ENCODE results near the gene CHN2.

The CHN2 gene

GRCh38 chr7:29479301-29480200 lies 285.0 kb downstream of the CHN2 start:
- DNase-seq, result no peak

GRCh38 chr7:29480451-29480850 lies 285.9 kb downstream of the CHN2 start:
- no peak for DNase-seq

- no peak for DNase-seq
Measured at GRCh38 chr7:29480934-29481651, 286.5 kb downstream of the CHN2 start.

- no peak for DNase-seq
Measured at GRCh38 chr7:29482056-29482455, 287.5 kb downstream of the CHN2 start.

- DNase-seq, result no peak
Measured at GRCh38 chr7:29483219-29484104, 288.9 kb downstream of the CHN2 start.

- DNase-seq, result no peak
Measured at GRCh38 chr7:29484280-29484679, 289.7 kb downstream of the CHN2 start.

- no peak for DNase-seq
Measured at GRCh38 chr7:29485339-29486190, 291.0 kb downstream of the CHN2 start.

- no peak for DNase-seq
Measured at GRCh38 chr7:29486191-29486700, 291.7 kb downstream of the CHN2 start.

GRCh38 chr7:29487424-29487823 lies 292.8 kb downstream of the CHN2 start:
- no peak for DNase-seq

GRCh38 chr7:29488203-29488970 lies 293.8 kb downstream of the CHN2 start:
- no peak for DNase-seq

GRCh38 chr7:29488977-29489376 lies 294.4 kb downstream of the CHN2 start:
- DNase-seq, result no peak

- DNase-seq, result no peak
Measured at GRCh38 chr7:29490094-29490607, 295.6 kb downstream of the CHN2 start.

GRCh38 chr7:29494350-29494749 lies 299.8 kb downstream of the CHN2 start:
- DNase-seq, result no peak

GRCh38 chr7:29495653-29496052 lies 301.1 kb downstream of the CHN2 start:
- DNase-seq, result no peak

GRCh38 chr7:29496355-29497020 lies 301.9 kb downstream of the CHN2 start:
- DNase-seq, result no peak

GRCh38 chr7:29499932-29500331 lies 305.4 kb downstream of the CHN2 start:
- no peak for DNase-seq

- no peak for DNase-seq
Measured at GRCh38 chr7:29500719-29501118, 306.1 kb downstream of the CHN2 start.

- DNase-seq, result no peak
Measured at GRCh38 chr7:29502133-29502532, 307.6 kb downstream of the CHN2 start.

- DNase-seq, result no peak
Measured at GRCh38 chr7:29505931-29506330, 311.4 kb downstream of the CHN2 start.

GRCh38 chr7:29508608-29509007 lies 314.0 kb downstream of the CHN2 start:
- DNase-seq, result no peak
